Kidney tubule cell (primary cell): ENCODE results near the gene PPP6R3.
"Not testable (repeated sequence)": the region's sequence is repeated elsewhere in the genome, so short reads cannot be mapped to it uniquely, and the experiment has no call there.

ENCODE experiments used
- DNase-seq: peaks from one replicate; pipeline ENCODE4 v3.0.0-alpha.2; 2018; ENCODE audit warnings: low spot score

PPP6R3 gene

DNA sequence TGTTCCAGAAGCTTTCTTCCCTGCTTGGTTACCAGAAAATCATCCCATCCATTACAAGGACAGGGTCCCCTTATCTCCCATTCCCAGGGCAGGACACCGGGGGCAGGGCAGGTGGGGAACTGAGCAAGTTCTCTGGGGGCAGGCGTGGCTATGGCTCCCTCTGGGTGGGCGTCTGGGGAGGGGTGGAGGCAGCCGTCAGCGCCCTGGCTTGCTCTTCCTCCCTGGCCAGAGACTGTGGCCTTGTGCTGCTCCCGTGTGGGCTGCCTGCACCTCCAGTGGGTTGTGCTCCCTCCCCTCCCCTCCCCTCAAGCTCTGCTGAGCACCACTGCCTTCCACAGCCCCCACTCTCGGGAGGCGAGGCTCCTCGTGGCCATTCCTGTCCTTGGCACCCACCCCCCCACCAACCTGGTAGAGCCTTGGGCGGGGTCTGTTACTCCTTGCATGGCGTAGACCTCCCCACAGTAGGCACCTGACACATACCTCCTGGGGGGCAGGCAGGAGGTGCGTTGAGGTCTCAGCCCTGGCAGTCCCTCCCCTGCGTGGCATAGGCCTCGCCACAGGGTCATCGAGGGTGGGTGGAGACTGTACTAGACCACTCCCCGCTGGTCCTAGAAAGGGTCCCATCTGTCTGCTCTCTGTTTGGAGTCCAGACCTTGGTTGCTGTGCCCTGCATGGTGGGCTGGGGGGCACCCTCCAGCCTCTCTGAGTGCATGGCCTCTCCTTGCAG lies 24.2 kb upstream of the PPP6R3 start:
- DNase-seq, result no peak

DNA sequence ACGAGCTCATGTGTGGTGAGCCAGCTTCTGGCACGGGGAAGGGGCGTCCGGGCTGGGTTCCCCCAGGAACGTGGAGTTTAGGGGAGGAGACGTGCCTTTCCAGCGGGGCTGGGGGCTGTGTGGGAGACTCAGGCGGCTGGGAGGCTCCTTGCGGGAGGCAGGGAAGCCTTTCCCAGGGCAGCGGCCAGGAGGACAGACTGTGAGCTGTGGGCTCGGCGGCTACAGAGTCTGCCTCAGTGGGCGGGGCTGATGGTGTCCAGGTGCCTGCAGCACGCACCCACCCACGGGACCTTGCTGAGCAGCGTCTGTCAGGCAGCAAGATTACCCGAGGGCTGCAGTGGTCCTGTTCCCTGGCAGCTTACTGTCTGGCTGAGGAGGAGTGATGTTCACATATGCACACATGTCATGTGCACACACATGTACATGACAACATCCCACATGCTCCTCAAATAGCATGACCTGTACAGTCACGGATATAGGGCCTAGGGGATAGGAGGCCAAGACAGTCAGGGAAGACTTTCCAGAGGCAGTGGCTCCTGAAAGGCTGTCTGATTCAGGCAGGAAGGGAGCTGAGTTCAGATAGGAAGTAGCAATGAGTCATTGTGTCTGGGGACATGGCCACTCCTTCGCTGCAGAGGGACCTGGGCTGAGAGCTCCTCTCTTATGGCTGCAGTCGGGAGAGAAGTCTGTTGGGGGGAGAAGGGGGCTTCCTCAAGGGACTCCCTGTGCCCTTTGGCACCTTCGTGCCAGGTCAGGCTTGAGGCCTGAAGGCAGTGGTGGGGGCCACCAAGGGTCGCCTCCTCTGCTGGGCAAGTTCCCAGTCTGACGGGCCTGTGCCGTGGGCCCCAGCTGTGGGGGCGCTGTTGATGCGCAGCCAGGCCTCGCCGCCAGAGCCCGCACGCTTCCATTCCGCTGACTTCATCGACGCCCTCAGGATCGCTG lies 23.3 kb upstream of the PPP6R3 start:
- peak; percentile 73 for DNase-seq

DNA sequence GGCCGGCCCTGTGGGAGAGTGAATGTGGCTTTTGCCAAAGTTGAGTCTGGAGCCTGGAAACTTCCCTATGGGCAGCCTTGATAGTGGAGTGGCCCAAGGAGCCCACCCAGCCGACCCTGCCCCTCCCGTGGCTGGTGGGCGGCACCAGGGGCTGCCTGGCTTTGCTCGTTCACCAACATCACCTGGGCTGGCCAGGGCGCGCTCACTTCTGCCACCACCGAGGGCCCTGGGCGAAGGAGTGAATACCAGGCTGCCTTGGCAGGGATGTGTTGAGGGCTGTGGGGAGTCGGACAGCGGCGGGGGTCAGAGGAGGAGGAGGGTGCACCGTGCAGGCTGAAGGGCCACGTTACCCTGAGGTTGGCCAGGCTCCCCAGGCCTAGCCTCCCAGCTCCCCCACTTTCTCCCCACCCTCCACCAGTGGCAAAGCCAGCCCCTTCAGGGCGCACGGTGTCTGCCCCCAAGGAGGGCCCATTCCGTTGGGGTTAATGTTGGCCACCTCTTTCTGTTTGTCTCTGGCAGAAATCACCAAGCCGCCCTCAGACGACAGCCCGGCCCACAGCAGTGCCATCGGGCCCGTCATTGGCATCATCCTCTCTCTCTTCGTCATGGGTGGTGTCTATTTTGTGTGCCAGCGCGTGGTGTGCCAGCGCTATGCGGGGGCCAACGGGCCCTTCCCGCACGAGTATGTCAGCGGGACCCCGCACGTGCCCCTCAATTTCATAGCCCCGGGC lies 22.5 kb upstream of the PPP6R3 start:
- DNase-seq, result no peak

DNA sequence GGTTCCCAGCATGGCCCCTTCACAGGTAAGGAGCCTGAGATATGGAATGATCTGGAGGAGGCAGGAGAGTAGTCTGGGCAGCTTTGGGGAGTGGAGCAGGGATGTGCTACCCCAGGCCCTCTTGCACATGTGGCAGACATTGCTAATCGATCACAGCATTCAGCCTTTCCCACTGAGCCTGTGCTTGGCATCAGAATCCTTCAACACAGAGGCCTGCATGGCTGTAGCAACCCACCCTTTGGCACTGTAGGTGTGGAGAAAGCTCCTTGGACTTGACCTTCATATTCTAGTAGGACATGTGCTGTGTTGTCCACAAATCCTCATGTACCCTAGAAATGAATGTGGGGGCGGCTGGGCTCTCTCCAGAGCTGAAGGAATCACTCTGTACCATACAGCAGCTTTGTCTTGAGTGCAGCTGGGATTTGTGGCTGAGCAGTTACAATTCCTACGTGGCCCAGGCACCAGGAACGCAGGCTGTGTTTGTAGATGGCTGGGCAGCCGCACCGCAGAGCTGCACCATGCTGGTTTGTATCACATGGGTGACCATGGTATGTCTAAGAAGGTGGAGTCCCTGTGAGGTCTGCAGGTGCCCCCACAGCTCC lies 21.8 kb upstream of the PPP6R3 start:
- DNase-seq, result no peak

DNA sequence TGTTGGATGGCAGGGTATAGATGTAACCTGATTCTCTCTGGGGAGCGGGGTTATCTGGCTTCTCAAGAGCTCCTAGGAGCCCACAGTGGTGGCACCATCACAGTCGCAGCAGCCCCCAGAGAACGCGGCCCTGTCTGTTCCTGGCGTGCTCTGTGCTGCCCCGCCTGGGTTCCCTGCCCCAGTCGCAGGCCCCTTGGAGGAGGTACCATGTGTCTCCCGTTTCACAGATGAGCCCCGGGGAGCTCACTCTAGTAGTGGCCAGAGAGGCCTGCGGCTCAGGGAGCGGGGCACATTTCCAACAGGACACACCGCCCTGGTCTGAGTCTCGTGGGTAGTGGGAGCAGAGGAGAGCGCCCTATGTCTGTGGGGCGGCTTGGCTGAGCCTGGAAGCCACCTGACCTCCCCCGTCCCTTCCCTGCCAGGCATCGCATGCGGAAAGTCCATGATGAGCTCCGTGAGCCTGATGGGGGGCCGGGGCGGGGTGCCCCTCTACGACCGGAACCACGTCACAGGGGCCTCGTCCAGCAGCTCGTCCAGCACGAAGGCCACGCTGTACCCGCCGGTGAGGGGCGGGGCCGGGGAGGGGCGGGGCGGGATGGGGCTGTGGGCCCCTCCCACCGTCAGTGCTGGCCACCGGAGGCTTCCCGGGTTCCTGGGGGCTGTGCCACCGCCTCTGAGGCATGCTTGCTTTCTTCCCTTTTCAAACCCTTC lies 21.0 kb upstream of the PPP6R3 start:
- no peak for DNase-seq

DNA sequence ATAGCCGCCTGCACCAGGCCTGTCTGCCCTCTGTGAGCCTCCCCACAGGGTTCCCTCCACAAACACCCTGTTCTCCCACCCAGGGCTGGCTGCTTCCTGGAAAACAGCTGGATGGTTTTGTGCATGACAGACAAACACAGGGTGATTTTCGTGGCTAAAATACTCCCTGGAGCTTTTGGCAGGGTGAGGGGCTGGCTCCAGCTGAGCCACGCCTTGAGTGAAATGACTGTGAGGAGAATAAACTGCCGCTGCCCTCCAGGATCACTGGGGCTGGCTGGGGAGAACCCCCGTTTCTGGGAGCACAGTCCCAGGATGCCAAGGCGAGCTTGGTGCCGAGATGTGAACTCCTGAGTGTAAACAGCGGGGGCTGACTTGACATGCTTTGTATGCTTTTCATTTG lies 20.3 kb upstream of the PPP6R3 start:
- DNase-seq, result no peak

DNA sequence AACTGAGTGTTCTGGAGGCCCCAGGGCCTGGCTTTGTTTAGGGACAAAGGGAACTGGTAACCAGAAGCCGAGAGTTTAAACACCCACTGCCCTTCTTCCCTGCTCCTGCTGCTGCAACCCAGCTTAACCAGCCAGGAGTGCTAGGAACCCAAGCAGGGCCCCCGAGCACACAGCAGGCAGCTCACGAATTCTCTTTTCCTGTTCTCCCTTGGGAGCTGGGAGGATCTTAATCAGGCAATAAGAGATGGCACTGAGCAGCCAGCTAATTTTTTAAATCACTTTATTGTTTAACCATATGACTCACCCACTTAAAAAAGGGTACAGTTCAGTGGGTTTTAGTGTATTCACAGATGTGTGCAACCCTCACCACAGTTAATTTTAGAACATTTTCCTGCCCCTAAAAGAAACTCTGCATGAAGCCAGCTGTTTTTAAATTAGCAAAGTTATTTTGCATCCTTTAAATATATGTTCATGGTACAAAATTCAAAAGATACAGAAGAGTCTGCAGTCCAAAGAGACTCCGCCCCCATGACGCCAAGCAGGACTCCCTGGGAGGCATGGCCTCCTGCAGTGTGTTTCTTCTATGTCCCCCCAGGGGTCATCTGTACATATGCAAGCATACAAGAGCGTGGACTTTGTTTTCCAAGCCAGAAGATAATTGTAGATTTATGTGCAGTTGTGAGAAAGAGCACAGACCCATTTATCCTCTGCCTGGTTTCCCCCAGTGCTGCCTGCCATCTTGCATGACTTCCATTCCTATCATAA lies 18.9 kb upstream of the PPP6R3 start:
- peak; percentile 27 for DNase-seq

DNA sequence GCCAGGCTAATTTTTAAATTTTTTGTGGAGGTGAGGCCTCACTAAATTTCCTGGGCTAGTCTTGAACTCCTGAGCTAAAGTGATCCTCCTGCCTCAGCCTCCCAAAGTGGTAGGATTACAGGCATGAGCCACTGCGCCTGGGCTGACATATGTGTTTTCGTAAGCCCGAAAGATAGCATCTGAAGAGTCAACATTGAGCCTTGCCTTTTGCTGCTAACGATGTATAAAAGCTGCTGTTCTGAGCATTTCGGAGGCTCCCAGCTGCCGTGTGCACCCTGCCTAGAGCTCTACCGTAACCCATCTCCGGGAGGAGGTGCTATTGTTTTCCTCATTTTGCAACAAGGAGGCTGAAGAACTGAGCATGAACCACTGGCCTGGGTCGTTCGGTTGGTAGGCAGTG lies 18.1 kb upstream of the PPP6R3 start:
- DNase-seq, result no peak

DNA sequence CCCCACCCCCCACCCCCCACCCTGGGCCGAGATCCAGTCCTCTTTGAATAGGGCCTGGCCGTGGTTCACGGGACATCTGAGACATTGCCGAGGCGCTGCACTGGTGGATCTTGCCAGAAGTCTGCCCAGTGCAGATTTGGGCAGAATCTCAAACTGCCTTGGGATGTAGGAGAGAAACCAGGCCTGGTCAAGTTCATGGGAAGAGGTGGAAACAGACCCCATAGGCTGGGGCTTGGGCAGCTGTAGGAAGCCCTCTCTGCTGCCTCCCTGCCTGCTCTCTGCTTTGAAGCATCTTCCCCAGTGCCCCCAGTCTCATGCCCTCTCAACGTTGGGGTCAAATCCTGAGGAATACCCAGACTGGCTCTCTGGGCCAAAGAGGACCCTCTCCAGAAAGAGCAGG lies 16.0 kb upstream of the PPP6R3 start:
- no peak for DNase-seq

DNA sequence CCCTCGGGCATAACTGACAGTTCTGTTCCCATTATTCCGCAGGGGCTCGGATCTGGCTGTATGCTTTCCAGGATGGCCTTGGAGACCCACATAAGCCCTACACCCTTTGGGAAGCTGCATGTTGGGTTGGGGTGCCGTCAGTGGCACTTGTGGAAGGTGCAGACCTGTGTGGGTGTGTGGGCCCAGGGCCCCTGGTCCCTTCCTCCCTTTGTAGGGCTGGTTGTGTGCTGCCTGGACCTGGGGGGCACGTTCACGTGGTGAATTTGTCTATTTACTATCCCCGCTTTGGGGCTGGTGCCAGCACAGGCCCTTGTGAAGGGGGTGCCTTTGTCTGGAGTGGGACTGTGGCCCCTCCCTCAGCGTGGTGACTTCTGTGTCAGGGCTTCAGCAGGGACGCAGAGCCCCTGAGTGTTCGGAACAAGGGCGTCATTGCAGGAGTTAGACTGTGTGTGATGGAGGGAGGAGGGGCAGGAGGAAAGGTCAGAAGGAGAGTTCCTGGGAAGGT lies 15.0 kb upstream of the PPP6R3 start:
- DNase-seq, result no peak

DNA sequence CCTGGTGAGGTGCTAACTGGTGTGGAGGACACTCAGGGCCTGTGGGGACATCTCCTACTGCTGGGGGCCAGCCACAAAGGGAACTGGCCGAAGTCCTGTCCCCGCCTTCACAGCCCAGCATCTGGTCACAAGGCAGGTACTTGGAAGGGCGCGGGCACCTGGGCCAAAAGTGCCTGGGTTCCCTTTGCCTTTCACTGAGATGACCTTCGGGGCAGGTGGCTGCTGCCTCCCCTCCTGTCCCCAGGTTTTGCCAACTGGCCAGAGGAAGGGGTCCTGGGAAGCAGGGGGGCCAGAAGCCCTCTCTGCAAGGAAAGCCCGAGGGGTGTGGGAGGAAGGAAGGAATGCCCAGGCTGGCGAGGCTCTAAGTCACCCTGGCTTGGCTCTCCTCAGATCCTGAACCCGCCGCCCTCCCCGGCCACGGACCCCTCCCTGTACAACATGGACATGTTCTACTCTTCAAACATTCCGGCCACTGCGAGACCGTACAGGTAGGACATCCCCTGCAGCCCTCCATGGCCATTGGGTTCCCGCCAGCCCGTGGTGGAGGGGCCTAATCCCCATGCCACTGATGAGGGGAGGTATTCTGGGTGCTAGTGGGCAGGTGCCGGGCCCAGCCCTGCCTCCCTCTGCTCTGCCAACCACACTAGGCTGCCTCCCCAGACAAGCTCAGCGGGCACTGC lies 14.4 kb upstream of the PPP6R3 start:
- DNase-seq, result no peak

DNA sequence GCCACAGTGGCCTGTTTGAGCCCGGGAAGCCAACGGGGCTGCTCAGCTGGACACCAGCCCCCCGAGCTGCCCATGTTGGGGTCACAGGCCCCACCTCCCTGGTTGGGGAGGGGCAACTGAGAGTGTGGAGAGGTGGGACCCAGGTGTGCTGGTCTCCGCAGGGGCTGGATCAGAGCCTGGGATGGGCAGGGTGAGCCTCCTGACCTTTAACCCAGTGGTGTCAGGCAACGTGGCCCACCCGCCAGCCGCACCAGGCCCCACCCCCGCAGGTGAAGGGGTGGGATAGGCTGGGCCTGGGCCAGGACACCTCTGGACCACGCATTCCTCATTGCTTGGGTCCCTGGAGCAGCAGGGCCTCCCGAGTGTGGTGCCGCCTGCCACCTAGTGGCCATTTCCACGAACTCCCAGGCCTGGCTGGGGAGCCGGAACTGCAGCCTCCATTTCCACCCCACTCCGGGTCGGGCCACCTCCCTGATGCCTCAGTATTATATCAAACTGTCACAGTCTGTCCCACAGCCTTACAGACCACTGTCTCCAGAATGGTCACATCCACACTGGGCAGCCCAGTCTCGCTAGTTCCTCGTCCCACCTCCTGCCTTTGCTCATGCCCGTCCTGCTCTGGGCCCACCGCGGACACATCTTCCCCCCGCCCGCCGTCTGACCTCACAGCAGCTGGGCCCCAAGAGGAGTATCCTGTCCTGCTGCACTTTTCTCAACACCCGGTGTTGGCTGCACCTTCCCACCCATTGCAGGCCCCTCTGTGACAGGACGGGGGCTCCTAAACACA lies 13.3 kb upstream of the PPP6R3 start:
- peak; percentile 70 for DNase-seq

DNA sequence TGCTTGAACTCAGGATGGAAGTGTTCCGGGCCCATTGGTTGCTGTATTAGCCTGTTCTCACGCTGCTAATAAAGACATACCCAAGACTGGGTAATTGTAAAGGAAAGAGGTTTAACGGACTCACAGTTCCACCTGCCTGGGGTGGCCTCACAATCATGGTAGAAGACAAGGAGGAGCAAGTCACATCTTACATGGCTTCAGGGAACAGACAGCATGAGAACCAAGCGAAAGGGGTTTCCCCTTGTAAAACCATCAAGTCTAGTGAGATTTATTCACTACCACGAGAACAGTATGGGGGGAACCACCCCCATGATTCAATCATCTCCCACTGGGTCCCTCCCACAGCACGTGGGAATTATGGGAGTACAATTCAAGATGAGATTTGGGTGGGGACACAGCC lies 12.6 kb upstream of the PPP6R3 start:
- not testable (repeated sequence) for DNase-seq

DNA sequence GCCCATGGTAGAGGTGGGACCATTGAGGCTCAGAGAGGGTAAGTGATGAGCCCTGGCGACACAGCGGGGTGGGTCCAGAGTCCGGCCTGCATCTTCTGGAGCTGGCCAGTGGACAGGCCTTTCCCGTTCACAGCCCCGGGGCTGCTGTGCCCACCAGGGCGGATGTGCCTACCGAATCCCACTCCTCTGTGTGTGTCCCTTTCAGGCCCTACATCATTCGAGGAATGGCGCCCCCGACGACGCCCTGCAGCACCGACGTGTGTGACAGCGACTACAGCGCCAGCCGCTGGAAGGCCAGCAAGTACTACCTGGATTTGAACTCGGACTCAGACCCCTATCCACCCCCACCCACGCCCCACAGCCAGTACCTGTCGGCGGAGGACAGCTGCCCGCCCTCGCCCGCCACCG lies 11.9 kb upstream of the PPP6R3 start:
- DNase-seq, result no peak

DNA sequence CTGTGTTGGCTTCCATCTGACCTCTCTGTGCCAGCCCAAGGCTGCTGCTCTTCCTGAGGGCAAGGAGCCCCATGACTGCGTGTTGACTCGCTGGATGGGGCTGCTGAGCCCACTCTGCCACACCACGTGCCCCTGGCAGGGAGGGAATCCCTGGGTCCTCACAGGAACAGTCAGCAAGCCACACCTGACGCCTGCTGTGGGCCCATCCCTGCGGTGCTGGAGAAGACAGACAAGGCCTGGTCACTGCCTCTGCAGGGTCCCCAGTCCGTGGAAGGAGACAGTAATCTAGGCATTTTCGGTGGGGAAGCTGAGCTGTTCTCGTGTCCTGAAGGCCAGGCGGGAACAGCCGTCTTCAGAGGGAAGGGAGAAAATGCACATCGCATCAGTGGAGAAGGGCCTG lies 10.6 kb upstream of the PPP6R3 start:
- no peak for DNase-seq

DNA sequence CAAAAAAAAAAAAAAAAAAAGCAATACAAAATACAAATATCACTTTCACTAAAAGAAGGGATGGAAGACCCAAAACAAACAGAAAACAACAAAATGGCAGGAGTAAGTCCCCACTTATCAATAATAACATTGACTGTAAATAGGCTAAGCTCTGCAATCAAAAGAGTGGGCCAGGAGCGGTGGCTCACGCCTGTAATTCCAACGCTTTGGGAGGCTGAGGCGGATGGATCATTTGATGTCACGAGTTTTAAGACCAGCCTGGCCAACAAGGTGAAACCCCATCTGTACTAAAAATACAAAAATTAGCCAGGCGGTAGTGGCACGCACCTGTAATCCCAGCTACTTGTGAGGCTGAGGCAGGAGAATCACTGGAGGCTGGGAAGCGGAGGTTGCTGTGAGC lies 9.8 kb upstream of the PPP6R3 start:
- no peak for DNase-seq

DNA sequence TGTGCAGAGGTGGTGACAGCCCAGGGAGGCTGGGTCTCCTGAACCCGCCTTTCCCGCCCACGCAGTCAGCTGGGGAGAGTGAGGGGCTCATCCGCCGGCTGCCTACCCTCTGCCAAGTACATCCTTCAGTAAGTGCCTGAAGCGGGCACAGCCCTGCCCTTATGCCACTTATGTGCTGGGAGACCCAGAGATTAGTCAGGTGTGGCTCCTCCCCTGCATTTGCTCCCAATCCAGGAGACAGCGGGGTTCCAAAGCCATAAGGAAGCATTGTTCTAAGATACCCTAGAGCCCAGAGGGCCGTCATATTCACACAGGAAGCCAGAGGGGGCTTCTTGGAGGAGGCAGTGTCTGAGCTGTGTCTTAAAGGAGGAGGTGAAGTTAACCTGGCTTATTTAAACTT lies 5.8 kb upstream of the PPP6R3 start:
- DNase-seq, result no peak

DNA sequence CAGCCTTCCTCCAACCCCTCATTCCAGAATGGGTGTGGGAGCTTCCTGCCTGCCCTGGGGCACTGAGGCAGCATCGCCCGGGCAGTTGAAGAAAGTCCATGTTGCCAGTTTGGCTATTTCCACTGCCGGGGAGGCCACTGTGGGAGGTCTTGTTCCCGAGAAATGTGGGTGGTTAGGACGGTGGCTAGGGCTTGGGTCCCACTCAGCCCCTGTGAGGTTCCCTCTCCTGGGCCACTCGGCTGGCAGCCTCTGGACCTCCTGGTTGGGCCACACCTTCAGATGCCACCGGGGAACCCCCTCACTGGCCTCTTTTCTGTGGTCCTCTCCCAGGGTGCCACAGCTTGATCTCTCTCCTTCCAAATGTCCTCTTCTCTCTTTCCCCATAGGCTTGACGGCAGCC lies 5.1 kb upstream of the PPP6R3 start:
- DNase-seq, result no peak

DNA sequence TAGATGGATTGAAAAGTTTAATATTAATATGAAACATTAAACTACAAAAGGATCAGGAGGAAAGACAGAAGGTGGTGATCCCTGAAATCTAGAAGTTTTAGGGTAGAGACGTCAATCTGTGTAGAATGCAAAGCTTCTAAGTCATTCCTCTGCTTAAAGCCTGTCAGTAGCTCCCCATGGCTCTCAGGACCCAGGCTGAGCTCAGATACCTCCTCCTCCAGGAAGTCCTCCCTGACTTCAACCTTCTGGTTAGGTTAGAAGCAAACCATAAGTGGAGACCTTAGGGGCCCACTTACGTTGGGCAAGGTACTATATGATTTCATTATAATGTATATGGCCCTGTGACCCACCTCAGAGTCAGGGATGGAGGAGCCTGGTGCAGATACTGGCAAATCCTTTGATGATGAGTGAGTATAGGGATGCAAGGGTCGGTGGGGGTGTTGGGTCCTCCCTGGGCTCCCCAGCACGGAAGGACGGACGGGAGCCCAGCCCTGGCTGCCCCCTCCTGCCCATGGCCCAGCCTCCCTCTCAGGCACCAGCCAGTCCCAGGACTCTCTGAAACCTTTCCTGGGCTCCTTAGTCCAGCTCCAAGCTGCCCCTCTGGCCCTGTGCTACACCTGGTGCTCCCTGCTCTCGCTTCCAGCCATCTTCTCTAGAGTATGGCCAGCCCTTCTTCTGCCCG lies 3.2 kb upstream of the PPP6R3 start:
- DNase-seq, result no peak
